ENCODE data around the gene DPP3. TPM values are rescaled to one million over a fixed set of nuclear protein-coding genes. Genes with fewer than 3 reads are reported as not detected.

The DPP3 gene
- total RNA-seq, 1 experiment from 2014 or later = 55.6 TPM

- H3K36me3 ChIP-seq (ENCODE audit: control insufficient read depth in 1 of 2, insufficient read depth in 2 of 2, low read length in 2 of 2) = no peaks in the 10 kb centered on the region
- no peak overlapping the region for H3K4me3 ChIP-seq (replicated peaks in 1 of 2; ENCODE audit: low read depth in 1 of 2, low read length in 2 of 2)
- H3K27ac ChIP-seq (ENCODE audit: low read depth, low read length) = no peak overlapping the region
- no peak for ATAC-seq
- no peaks in the 10 kb centered on the region for H3K9me2 ChIP-seq (ENCODE audit: insufficient read depth)
- no peaks in the 10 kb centered on the region for H4K20me1 ChIP-seq (ENCODE audit: insufficient read depth)
- no peaks in the 10 kb centered on the region for H3K4me1 ChIP-seq (ENCODE audit: control insufficient read depth in 1 of 2, insufficient read depth in 2 of 2, low read length in 2 of 2)
- H3K27me3 ChIP-seq (ENCODE audit: insufficient read depth, low read length) = no peaks in the 10 kb centered on the region
- no peak overlapping the region for H3K4me2 ChIP-seq (ENCODE audit: low read length)
- POLR2A ChIA-PET = no interaction called here
- no TSS peak for BruUV-seq (replicated peaks)
- H3K9me3 ChIP-seq (ENCODE audit: control insufficient read depth in 1 of 2, insufficient read depth in 1 of 2, low read depth in 1 of 2, low read length in 2 of 2) = no peaks in the 10 kb centered on the region
- RAD21 ChIA-PET (ENCODE audit: low non-redundant PET in 1 of 2, low total read pairs in 2 of 2, uncharacterized antibody in 2 of 2, unreplicated experiment in 2 of 2) = no interaction called here
- no peak for DNase-seq (ENCODE audit: low read depth, low spot score)
- CTCF ChIA-PET = no interaction called here
- no peak overlapping the region for H3K9ac ChIP-seq (ENCODE audit: low read length)
- no peaks in the 10 kb centered on the region for H3K79me2 ChIP-seq (ENCODE audit: insufficient read depth, low read length)
- no peak for TF ChIP-seq SRF (IDR thresholded peaks at IDR 0.05; ENCODE audit: low read depth)
- no peak for TF ChIP-seq MAX (IDR thresholded peaks at IDR 0.05)
- no peak for TF ChIP-seq TCF7L2 (IDR thresholded peaks at IDR 0.05; ENCODE audit: borderline replicate concordance, extremely low read depth, insufficient read depth, insufficient read length)
- no peak for TF ChIP-seq RAD21 (IDR thresholded peaks at IDR 0.05; ENCODE audit: low read depth)
- no peak for TF ChIP-seq FOSL1 (IDR thresholded peaks at IDR 0.05; ENCODE audit: low read depth)
- no peak for TF ChIP-seq ZBTB33 (IDR thresholded peaks at IDR 0.05; ENCODE audit: extremely low read depth, insufficient replicate concordance, low read length)
- TF ChIP-seq EZH2 (IDR thresholded peaks at IDR 0.05) = no peak
- no peak for TF ChIP-seq EZH2phosphoT487 (IDR thresholded peaks at IDR 0.05; ENCODE audit: borderline replicate concordance)
- TF ChIP-seq JUND (IDR thresholded peaks at IDR 0.05) = no peak
- no peak for TF ChIP-seq CEBPB (IDR thresholded peaks at IDR 0.05; ENCODE audit: low read depth)
- TF ChIP-seq ATF3 (IDR thresholded peaks at IDR 0.05) = no peak
- no peak for TF ChIP-seq ELF1 (IDR thresholded peaks at IDR 0.05; ENCODE audit: borderline replicate concordance, low read depth)
- no peak for TF ChIP-seq CTCF (IDR thresholded peaks at IDR 0.05 in 2 of 3, conservative IDR thresholded peaks at IDR 0.05 in 1 of 3; ENCODE audit: borderline replicate concordance in 1 of 3, insufficient read depth in 1 of 3, low read depth in 2 of 3, low read length in 2 of 3)
- intact Hi-C loops (cut with micrococcal nuclease) = no loop called here
- no peak overlapping the region for H2AFZ ChIP-seq (ENCODE audit: low read depth, low read length, poor library complexity, severe bottlenecking)
Observed at GRCh38 chr11:66498506-66498905, 18.3 kb downstream of the DPP3 start.
